SU-DHL-6 (cell line): ENCODE data around the gene RBFOX2.
"Not testable (repeated sequence)": the region's sequence is repeated elsewhere in the genome, so short reads cannot be mapped to it uniquely, and the experiment has no call there.

Experiments
- H2AFZ ChIP-seq: fragments of 200-600 bp; sonication (generic); 2 replicates; pipeline ENCODE4 v1.6.1; 2014; ENCODE audit warnings: low read depth, mild to moderate bottlenecking, moderate library complexity, mixed read lengths, antibody characterized with exemption, low read length; ENCODE audit not compliant: severe bottlenecking
- H3F3A ChIP-seq: fragments of 200-600 bp; shearing (Covaris generic); 2 replicates; pipeline ENCODE4 v1.6.0; 2016; ENCODE audit warnings: antibody characterized with exemption, mild to moderate bottlenecking; ENCODE audit not compliant: insufficient read depth
- H3K27ac ChIP-seq: fragments of 200-600 bp; sonication (generic); 2 replicates; pipeline ENCODE4 v1.5.1; 2016; ENCODE audit warnings: low read depth, mild to moderate bottlenecking, low read length, moderate library complexity, mixed read lengths
- H3K27me3 ChIP-seq: fragments of 200-600 bp; sonication (generic), shearing (Covaris generic); 2 replicates; pipeline ENCODE4 v1.6.0; 2014; ENCODE audit warnings: mild to moderate bottlenecking, low read length
- H3K36me3 ChIP-seq: fragments of 200-600 bp; sonication (generic); 2 replicates; pipeline ENCODE4 v1.6.1; 2014; ENCODE audit warnings: mild to moderate bottlenecking, low read length, mixed read lengths
- H3K4me2 ChIP-seq: fragments of 300-600, 200-600 bp; shearing (Covaris generic), sonication (generic); 2 replicates; pipeline ENCODE4 v1.6.0; 2014; ENCODE audit warnings: low read length, low read depth, mild to moderate bottlenecking; ENCODE audit not compliant: poor library complexity, severe bottlenecking
- H3K4me3 ChIP-seq: fragments of 200-600 bp; sonication (generic); 2 replicates; pipeline ENCODE4 v1.5.1; 2014; ENCODE audit warnings: antibody characterized with exemption, low read length, mild to moderate bottlenecking, mixed read lengths; ENCODE audit not compliant: insufficient read depth, poor library complexity, severe bottlenecking
- H3K79me2 ChIP-seq: fragments of 200-600 bp; sonication (generic); 2 replicates; pipeline ENCODE4 v1.6.1; 2014; ENCODE audit warnings: mild to moderate bottlenecking, low read length, moderate library complexity; ENCODE audit not compliant: insufficient read depth
- H3K9ac ChIP-seq: fragments of 200-600 bp; sonication (generic); 2 replicates; pipeline ENCODE4 v1.7.0; 2014; ENCODE audit warnings: mild to moderate bottlenecking, low read length
- H3K9me2 ChIP-seq: fragments of 200-600 bp; sonication (generic); replicated peaks from 2 replicates; pipeline ENCODE4 v1.6.1; 2014; ENCODE audit warnings: low read length; ENCODE audit not compliant: insufficient read depth
- H3K9me3 ChIP-seq: fragments of 200-600 bp; sonication (generic); 2 replicates; pipeline ENCODE4 v1.6.1; 2014; ENCODE audit warnings: low read length, mixed read lengths; ENCODE audit not compliant: insufficient read depth
- H4K20me1 ChIP-seq: fragments of 200-600 bp; sonication (generic); 2 replicates; pipeline ENCODE4 v1.6.1; 2014; ENCODE audit warnings: low read depth, mild to moderate bottlenecking, antibody characterized with exemption, low read length, moderate library complexity, mixed read lengths
- EZH2phosphoT487 ChIP-seq: fragments of 200-600 bp; sonication (generic), shearing (Covaris generic); conservative IDR thresholded peaks from 2 replicates; pipeline ENCODE4 v1.6.1; 2018; ENCODE audit warnings: mild to moderate bottlenecking, antibody characterized with exemption, low read length, moderate library complexity, mixed read lengths
- TF ChIP-seq, protein P1 (sequence below): fragments of 200-600 bp; sonication (generic); IDR thresholded peaks from one replicate; pipeline ENCODE4 v1.5.1; 2017; ENCODE audit warnings: antibody characterized with exemption, mild to moderate bottlenecking, low read length, moderate library complexity; ENCODE audit not compliant: insufficient read depth, poor library complexity, severe bottlenecking

RBFOX2 gene

DNA sequence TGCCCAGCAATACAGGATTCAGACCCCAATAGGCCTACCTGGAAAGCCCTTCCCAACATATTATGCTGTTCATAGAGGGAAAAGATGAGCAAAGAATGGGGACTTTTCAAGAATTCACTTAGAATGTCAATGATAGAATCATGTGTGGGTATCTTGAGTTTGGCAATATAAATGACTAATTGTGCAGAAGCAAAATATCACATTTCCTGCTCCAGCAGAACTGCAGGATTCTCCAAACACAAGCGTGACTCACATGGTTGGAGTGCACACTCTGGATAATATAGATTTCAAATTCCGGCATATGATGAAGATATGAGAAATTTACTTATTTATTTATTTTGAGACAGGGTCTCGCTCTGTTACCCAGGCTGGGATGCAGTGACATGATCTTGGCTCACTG lies 323.5 kb downstream of the RBFOX2 start:
- Histone ChIP-seq H3K79me2 (no peaks in the 10 kb centered on the region), H3K4me2 (no peak overlapping the region), H3K9me2 (no peaks in the 10 kb centered on the region), H3K27ac (no peak overlapping the region), H2AFZ (no peak overlapping the region), H4K20me1 (no peaks in the 10 kb centered on the region), H3K4me3 (no peak overlapping the region), H3K9ac (no peak overlapping the region), H3K36me3 (no peaks in the 10 kb centered on the region), H3K27me3 (no peaks in the 10 kb centered on the region), H3F3A (no peaks in the 10 kb centered on the region), H3K9me3 (no peaks in the 10 kb centered on the region)
- TF ChIP-seq, protein P1, sequence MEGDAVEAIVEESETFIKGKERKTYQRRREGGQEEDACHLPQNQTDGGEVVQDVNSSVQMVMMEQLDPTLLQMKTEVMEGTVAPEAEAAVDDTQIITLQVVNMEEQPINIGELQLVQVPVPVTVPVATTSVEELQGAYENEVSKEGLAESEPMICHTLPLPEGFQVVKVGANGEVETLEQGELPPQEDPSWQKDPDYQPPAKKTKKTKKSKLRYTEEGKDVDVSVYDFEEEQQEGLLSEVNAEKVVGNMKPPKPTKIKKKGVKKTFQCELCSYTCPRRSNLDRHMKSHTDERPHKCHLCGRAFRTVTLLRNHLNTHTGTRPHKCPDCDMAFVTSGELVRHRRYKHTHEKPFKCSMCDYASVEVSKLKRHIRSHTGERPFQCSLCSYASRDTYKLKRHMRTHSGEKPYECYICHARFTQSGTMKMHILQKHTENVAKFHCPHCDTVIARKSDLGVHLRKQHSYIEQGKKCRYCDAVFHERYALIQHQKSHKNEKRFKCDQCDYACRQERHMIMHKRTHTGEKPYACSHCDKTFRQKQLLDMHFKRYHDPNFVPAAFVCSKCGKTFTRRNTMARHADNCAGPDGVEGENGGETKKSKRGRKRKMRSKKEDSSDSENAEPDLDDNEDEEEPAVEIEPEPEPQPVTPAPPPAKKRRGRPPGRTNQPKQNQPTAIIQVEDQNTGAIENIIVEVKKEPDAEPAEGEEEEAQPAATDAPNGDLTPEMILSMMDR, result no peak
- no peak for TF ChIP-seq EZH2phosphoT487

DNA sequence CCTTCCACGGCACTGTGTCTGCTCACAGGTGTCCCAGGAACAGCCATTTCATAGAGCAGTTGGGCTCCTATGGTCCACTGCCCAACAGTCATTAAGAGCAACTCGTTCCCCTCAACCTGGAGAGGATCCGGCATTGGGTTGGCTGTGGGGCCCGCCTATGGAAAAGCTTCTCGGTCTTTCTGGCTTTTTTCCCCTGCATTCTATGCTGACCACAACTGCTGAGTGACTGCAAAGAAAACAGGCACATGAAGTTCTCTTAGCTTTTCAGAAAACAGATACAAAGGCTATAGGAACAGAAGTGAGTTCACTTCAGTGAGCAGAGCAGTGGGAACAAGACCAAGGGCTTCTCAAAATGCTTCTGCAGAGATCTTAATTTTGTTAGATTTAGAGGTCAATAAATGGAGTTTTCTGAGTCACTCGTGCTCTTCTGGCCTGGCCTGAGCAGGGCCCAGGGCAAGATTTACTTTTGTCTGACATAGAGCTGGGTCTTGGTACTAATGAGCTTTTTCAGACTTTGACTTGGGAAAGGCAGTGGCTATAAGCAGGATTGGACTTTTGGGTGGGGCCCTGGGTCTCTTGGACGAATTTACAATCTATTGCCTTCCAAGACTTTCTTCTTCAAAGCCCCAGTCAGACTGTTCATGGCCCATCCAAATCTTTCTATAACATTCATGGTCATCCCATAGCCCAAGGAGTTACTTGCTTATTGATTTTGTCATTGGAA lies 324.6 kb downstream of the RBFOX2 start:
- Histone ChIP-seq H3K4me2 (no peak overlapping the region), H3K9me2 (no peaks in the 10 kb centered on the region), H3K4me3 (no peak overlapping the region), H3K9me3 (no peaks in the 10 kb centered on the region), H3K79me2 (no peaks in the 10 kb centered on the region), H3K27me3 (no peaks in the 10 kb centered on the region), H3F3A (no peaks in the 10 kb centered on the region), H2AFZ (no peak overlapping the region), H3K9ac (no peak overlapping the region), H4K20me1 (no peaks in the 10 kb centered on the region), H3K36me3 (no peaks in the 10 kb centered on the region), H3K27ac (no peak overlapping the region)
- TF ChIP-seq EZH2phosphoT487, result no peak
- TF ChIP-seq, protein P1, result no peak

DNA sequence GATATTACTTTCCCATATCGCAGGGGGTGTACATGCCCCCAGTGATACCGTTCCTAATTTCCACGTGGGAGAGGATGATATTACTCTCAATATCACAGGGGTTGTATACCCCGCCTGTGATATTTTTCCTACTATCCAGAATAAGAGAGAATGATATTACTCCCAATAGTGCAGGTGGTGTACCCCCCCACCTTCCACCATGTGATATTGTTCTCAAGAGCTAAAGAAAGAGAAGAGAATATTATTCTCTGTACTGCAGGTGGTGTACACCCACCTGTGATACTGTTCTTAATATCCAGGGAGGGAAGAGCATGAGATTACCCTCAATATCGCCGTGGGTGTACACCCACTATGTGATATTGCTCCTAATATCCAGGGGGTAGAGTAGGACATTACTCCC lies 328.8 kb downstream of the RBFOX2 start:
- not testable (repeated sequence) for H3K27me3 ChIP-seq, H3K79me2 ChIP-seq, H3K9me3 ChIP-seq, H3K9me2 ChIP-seq, H4K20me1 ChIP-seq, H2AFZ ChIP-seq, H3K9ac ChIP-seq, H3K4me2 ChIP-seq, H3K27ac ChIP-seq, H3K36me3 ChIP-seq, H3F3A ChIP-seq, H3K4me3 ChIP-seq

DNA sequence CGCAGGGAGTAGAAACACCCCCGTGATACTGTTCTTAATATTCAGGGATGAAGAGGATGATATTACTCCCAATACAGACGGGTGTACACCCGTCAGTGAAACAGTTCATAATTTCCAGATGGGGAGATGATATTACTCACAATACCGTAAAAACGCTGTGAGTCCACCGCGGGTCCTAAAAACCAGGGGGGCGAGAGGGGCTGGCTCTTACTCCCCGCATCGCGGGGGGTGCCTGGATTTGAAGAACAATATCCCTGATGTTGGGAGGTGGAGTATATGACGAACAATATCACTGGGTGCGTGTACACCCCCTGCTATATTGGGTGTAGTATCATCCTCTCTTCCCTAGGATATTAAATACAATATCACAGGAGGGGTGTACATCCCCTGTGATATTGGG lies 331.5 kb downstream of the RBFOX2 start:
- Histone ChIP-seq H3K4me3 (no peak overlapping the region), H3F3A (no peaks in the 10 kb centered on the region)
- TF ChIP-seq, protein P1, result no peak

More for the DNA sequence above, 331.5 kb downstream of the RBFOX2 start:
- Histone ChIP-seq H3K36me3 (no peaks in the 10 kb centered on the region), H3K79me2 (no peaks in the 10 kb centered on the region), H3K9me3 (no peaks in the 10 kb centered on the region), H3K9me2 (no peaks in the 10 kb centered on the region), H3K27me3 (no peaks in the 10 kb centered on the region), H3K9ac (no peak overlapping the region), H3K27ac (no peak overlapping the region), H3K4me2 (no peak overlapping the region), H4K20me1 (no peaks in the 10 kb centered on the region), H2AFZ (no peak overlapping the region)
